AG09319 (cell line): Measurements from ENCODE around the gene KIFAP3.

Source experiments
- DNase-seq: peaks from one replicate; pipeline ENCODE4 v3.0.0-alpha.2; 2010; ENCODE audit warnings: low read depth; ENCODE audit errors: extremely low read depth
- TF ChIP-seq, protein P1 (sequence below): IDR thresholded peaks from 2 replicates; pipeline ENCODE4 v1.5.1; 2011; ENCODE audit warnings: low read depth, mild to moderate bottlenecking, inconsistent platforms, low read length, moderate library complexity

The KIFAP3 gene

DNA sequence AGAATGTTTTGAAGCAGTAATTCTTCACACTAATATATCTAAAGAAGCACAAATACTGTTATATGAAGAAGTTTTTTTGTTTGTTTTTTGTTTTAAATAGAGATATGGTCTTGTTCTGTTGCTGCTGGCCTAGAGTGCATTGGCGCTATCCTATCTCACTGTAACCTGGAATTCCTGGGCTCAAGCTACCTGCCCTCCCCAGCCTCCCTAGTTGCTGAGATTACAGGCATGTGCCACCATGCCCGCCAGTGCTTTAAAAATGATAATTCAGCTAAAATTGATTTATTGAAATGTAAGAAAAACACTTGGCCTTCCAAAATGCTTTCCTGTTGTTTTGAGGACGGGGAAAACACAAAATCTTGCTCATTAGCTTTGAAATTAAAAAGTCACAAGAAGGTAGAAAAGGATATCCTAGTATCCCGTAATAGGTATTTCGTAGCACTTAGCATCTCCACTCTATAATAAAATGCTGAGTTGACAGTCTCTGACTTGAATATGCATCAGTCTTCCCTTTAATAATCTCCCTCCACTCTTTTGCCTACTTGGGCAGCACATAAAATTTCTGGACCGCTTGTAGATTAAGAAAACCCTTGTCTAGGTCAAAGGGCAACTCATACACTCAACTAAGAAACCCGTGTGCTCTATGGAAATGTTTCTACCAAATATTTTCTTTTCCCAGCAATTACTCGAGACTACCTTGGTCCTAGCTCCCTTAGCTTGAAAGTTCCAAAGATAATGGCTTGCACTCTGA lies 182.1 kb downstream of the KIFAP3 start:
- no peak for DNase-seq
- TF ChIP-seq, protein P1, sequence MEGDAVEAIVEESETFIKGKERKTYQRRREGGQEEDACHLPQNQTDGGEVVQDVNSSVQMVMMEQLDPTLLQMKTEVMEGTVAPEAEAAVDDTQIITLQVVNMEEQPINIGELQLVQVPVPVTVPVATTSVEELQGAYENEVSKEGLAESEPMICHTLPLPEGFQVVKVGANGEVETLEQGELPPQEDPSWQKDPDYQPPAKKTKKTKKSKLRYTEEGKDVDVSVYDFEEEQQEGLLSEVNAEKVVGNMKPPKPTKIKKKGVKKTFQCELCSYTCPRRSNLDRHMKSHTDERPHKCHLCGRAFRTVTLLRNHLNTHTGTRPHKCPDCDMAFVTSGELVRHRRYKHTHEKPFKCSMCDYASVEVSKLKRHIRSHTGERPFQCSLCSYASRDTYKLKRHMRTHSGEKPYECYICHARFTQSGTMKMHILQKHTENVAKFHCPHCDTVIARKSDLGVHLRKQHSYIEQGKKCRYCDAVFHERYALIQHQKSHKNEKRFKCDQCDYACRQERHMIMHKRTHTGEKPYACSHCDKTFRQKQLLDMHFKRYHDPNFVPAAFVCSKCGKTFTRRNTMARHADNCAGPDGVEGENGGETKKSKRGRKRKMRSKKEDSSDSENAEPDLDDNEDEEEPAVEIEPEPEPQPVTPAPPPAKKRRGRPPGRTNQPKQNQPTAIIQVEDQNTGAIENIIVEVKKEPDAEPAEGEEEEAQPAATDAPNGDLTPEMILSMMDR: no peak

DNA sequence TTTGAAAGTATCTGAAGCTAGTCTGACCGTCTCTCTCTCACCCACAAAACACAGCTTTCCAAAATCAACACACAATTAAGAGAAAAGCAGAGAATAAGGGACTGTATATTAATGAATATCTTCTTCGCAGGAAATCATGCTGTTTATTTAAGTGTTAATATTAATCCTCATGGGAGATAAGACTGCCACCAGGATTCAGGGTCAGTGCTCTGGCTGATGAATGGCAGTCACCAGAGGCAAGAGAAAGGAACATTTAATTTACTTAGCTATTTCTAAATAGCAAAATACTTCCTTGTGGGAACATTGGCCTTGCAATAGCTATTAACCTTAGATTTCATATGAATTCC lies 183.0 kb downstream of the KIFAP3 start:
- TF ChIP-seq, protein P1: no peak
- no peak for DNase-seq

DNA sequence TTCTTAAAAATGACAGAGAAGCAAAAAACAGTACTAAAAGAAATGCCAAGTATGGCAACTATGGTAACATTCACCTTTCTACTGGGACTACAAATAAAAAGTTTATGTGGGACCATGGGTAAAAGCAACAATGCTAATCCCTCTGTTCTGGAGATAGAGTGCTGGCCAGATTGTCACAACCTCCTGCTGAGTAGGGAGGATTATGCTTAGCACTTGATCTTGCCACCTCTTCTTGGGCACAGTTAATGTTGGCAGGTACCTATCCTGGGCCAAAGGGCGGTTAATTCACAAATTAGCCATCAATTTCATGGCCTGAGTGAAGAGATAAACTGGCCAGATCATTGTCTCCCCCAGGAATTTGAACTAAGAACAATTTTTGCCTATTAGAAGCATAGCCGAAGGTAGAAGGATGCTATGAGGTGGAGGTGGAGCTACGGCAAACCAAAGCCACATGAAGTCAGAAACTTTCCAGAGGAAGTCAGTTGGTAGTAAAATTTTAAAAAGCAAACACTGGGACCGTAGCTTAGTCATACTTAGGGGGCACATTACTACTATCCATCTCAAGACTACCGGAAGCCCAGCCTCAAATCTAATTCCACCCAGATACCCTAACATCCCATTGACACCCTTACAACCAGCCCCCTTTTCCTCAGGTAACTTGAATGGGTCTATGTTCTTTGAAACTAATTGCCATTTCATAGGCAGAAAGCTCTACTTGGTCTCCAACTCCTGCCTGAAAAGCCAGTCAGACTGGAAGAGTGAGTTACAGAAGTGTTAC lies 183.5 kb downstream of the KIFAP3 start:
- no peak for DNase-seq
- TF ChIP-seq, protein P1: no peak

DNA sequence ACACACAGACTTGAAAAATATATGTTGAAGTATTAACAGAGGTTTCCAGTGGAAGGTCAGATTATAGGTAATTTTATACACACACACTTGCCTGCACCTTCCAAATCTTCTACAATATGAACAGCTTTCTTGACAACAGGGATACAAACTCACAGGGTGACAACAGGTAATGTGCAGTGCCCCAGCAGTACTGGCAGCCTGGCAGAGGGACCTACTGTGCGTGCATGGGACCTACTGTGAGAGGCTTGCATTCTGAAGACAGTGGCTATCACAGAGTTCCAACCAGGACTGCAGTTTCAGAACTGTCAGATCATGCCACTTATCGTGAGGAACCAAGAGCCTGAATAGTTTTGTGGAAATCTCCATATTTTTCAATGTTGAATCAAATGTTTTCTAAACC lies 184.6 kb downstream of the KIFAP3 start:
- DNase-seq: no peak
- TF ChIP-seq, protein P1: no peak

DNA sequence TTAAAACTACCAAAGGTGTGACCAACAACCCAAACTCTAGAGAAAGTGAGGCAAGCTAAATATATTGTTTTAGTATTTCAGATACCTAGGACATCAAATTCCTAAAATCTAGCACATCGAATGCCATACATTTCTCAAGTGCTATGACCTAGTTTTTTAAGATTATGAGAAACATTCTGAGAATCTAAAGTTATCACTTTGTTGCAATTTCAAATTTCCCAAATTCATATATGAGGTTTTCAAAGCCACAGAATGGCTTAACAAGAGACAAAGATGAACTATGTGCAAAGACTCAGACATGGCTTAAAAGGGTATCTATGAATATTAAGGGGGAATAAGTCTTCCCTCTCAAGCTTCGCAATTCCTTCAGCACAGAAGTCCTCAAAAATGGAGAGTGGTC lies 187.6 kb downstream of the KIFAP3 start:
- TF ChIP-seq, protein P1: no peak
- no peak for DNase-seq

DNA sequence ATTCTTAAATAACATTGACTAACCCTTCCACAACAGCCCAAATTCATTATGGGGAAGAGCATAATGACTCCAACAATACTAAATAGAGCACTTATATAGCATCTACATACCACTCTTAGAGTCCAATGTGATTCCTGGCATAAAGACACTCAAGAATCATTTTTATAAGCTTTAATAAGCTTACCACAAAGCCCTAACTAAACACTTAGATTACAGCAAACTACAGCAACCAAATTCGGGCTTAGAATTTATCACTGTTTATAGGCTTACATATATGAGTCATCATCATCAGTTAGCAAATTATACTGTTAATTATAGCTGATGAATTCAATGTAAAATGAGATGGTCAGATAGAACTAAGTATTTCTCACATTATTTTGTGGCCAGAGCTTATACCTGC lies 188.1 kb downstream of the KIFAP3 start:
- TF ChIP-seq, protein P1: no peak
- DNase-seq: no peak

DNA sequence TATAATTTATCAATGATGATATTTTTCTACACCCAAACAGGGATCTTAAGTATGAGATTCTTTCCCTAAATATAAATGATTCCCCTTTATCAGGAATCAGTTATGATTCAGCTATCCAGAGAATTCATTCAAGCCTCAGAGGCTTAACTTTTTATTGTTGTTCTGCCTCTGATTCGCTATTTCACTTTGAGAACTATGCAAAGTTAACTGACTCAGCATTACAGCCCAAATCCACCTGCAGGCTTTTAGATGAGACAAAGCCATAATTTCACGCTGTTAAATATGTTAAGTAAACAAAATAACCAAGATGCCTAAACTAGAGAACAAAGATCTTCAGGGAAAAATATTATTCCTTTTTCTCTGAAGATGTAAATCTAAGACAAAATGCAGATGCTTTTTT lies 189.3 kb downstream of the KIFAP3 start:
- TF ChIP-seq, protein P1: no peak
- DNase-seq: no peak
